HUES48 (cell line): Measurements from ENCODE around the gene NAIF1.
"Not testable (repeated sequence)": the region's sequence is repeated elsewhere in the genome, so short reads cannot be mapped to it uniquely, and the experiment has no call there.

ENCODE experiments used
- H3K27ac ChIP-seq: one replicate; pipeline ENCODE4 v1.7.0; 2013; ENCODE audit warnings: low read depth, low read length, inconsistent platforms
- H3K27me3 ChIP-seq: 2 replicates; pipeline ENCODE4 v1.6.1; 2013; ENCODE audit warnings: mild to moderate bottlenecking, low read length; ENCODE audit not compliant: control insufficient read depth, insufficient read depth
- H3K36me3 ChIP-seq: 2 replicates; pipeline ENCODE4 v1.6.1; 2013; ENCODE audit warnings: low read length; ENCODE audit not compliant: control insufficient read depth, insufficient read depth
- H3K4me1 ChIP-seq: 2 replicates; pipeline ENCODE4 v1.6.1; 2013; ENCODE audit warnings: mild to moderate bottlenecking, low read length; ENCODE audit not compliant: control insufficient read depth, insufficient read depth
- H3K4me3 ChIP-seq: 2 replicates; pipeline ENCODE4 v1.5.1; 2013; ENCODE audit warnings: mild to moderate bottlenecking, low read depth, low read length
- H3K9ac ChIP-seq: 2 replicates; pipeline ENCODE4 v1.6.1; 2013; ENCODE audit warnings: mild to moderate bottlenecking, low read depth, low read length, moderate library complexity
- H3K9me3 ChIP-seq: 2 replicates; pipeline ENCODE4 v1.6.1; 2013; ENCODE audit warnings: low read length; ENCODE audit not compliant: control insufficient read depth, insufficient read depth

NAIF1 gene

GRCh38 chr9:128066713-128067644 is at the start of gene NAIF1:
NAIF1 (minus strand) TSS chr9:128067320; CDS start chr9:128067101, 219 bp downstream.
- Histone ChIP-seq H3K27me3 (no peaks in the 10 kb centered on the region), H3K4me1 (peaks cover 13% of the 10 kb centered on the region), H3K9ac (peak within 1 kb of the TSS; percentile 80), H3K4me3 (peak within 1 kb of the TSS; percentile 85), H3K36me3 (peaks cover 8% of the 10 kb centered on the region), H3K27ac (peak within 1 kb of the TSS; percentile 94), H3K9me3 (no peaks in the 10 kb centered on the region)

- no peaks in the 10 kb centered on the region for H3K4me1 ChIP-seq
- H3K9me3 ChIP-seq: no peaks in the 10 kb centered on the region
- H3K36me3 ChIP-seq: peaks cover 25% of the 10 kb centered on the region
- H3K4me3 ChIP-seq: no peak overlapping the region
- H3K27me3 ChIP-seq: no peaks in the 10 kb centered on the region
- H3K27ac ChIP-seq: no peak overlapping the region
- H3K9ac ChIP-seq: no peak overlapping the region
These were observed 49.3 kb upstream of the NAIF1 start for GRCh38 chr9:128116104-128117083.

DNA sequence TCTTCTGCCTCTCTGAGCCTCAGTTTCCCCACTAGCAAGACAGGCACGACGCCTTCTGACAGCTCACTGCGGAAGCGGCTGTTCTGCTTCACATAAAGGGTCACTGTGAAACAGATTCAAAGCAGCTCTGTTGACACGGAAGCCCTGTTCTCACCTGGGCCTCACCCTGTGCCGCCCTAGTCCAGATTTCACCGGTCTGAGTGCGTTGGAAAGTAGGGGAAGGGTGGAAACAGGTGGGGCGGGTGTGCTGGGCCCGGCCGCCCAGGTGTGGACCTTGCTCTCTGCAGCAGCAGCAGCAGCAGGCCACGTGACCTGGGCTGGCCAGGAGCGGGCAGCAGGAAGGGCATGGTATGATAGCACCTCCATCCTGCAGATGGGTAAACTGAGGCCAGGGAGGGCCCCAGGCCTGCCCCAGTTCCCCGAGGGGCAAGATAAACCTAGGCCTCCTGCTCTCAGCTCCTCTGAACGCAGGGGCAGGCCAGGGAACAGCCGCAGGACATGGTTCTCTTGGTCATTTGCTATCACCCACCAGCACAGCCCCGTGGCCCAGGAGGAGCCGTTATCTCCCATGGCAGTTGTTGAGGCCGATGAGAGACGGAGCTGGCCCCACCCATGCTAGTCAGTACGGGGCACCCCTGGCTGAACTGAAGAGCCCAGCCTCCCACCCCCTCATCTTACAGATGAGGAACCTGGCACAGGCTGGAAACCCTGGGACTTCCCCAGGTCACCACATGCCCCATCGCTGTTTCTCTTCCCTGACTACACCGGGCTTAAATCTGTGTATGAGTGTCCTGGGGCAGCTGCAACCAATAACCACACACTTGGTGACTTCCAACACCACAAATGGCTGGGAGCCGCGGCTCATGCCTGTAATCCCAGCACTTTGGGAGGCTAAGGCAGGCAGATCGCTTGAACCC is 48.3 kb upstream of the NAIF1 start:
- Histone ChIP-seq H3K27ac (no peak overlapping the region), H3K9me3 (no peaks in the 10 kb centered on the region), H3K9ac (no peak overlapping the region), H3K4me1 (no peaks in the 10 kb centered on the region), H3K4me3 (no peak overlapping the region), H3K36me3 (peaks cover 16% of the 10 kb centered on the region), H3K27me3 (no peaks in the 10 kb centered on the region)

- no peak overlapping the region for H3K9ac ChIP-seq
- H3K9me3 ChIP-seq: no peaks in the 10 kb centered on the region
- no peaks in the 10 kb centered on the region for H3K27me3 ChIP-seq
- peaks cover 12% of the 10 kb centered on the region for H3K36me3 ChIP-seq
- H3K4me3 ChIP-seq: no peak overlapping the region
- H3K4me1 ChIP-seq: no peaks in the 10 kb centered on the region
- H3K27ac ChIP-seq: no peak overlapping the region
These were observed 47.4 kb upstream of the NAIF1 start for GRCh38 chr9:128114326-128115186.

- peaks cover 12% of the 10 kb centered on the region for H3K36me3 ChIP-seq
- H3K27me3 ChIP-seq: no peaks in the 10 kb centered on the region
- no peaks in the 10 kb centered on the region for H3K4me1 ChIP-seq
- no peak overlapping the region for H3K27ac ChIP-seq
- H3K9ac ChIP-seq: no peak overlapping the region
- H3K4me3 ChIP-seq: no peak overlapping the region
- no peaks in the 10 kb centered on the region for H3K9me3 ChIP-seq
These were observed 46.6 kb upstream of the NAIF1 start for GRCh38 chr9:128113526-128114325.

DNA sequence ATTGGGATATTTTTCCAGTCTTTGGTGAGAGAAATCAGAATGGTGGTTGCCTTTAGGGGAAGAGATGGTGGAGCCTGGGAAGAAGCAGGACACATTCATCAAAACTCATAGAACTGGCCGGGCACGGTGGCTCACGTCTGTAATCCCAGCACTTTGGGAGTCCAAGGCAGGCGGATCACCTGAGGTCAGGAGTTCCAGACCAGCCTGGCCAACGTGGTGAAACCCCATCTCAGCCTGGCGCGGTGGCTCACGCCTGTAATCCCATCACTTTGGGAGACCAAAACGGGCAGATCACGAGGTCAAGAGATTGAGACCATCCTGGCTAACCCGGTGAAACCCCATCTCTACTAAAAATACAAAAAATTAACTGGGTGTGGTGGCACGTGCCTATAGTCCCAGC is 44.6 kb upstream of the NAIF1 start:
- H3K36me3 ChIP-seq: peaks cover 32% of the 10 kb centered on the region
- H3K9ac ChIP-seq, H3K9me3 ChIP-seq, H3K4me3 ChIP-seq, H3K27me3 ChIP-seq, H3K4me1 ChIP-seq, H3K27ac ChIP-seq: not testable (repeated sequence)

- H3K27ac ChIP-seq: no peak overlapping the region
- H3K9ac ChIP-seq: no peak overlapping the region
- H3K36me3 ChIP-seq: peaks cover 47% of the 10 kb centered on the region
These were observed 42.1 kb upstream of the NAIF1 start for GRCh38 chr9:128109050-128109709.

DNA sequence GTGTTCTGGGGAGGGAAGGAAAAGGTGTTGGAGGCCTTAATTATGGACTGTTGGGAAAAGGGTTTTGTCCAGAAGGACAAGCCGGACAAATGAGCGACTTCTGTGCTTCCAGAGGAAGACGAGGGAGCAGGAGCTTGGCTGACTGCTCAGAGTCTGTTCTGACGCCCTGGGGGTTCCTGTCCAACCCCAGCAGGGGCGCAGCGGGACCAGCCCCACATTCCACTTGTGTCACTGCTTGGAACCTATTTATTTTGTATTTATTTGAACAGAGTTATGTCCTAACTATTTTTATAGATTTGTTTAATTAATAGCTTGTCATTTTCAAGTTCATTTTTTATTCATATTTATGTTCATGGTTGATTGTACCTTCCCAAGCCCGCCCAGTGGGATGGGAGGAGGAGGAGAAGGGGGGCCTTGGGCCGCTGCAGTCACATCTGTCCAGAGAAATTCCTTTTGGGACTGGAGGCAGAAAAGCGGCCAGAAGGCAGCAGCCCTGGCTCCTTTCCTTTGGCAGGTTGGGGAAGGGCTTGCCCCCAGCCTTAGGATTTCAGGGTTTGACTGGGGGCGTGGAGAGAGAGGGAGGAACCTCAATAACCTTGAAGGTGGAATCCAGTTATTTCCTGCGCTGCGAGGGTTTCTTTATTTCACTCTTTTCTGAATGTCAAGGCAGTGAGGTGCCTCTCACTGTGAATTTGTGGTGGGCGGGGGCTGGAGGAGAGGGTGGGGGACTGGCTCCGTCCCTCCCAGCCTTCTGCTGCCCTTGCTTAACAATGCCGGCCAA is 41.3 kb upstream of the NAIF1 start:
- Histone ChIP-seq H3K9me3 (no peaks in the 10 kb centered on the region), H3K27ac (no peak overlapping the region), H3K27me3 (no peaks in the 10 kb centered on the region), H3K9ac (no peak overlapping the region), H3K4me3 (no peak overlapping the region), H3K36me3 (peaks cover 50% of the 10 kb centered on the region), H3K4me1 (no peaks in the 10 kb centered on the region; the same call in 1 of the 2 replicates)

More at GRCh38 chr9:128109050-128109709, 42.1 kb upstream of the NAIF1 start:
- no peaks in the 10 kb centered on the region for H3K27me3 ChIP-seq
- H3K4me1 ChIP-seq: no peaks in the 10 kb centered on the region
- no peak overlapping the region for H3K4me3 ChIP-seq
- no peaks in the 10 kb centered on the region for H3K9me3 ChIP-seq
